ENCODE results near the gene ETV6. TPM values are rescaled to one million over a fixed set of nuclear protein-coding genes. Genes with fewer than 3 reads are reported as not detected.

ETV6 gene
- total RNA-seq, 1 donor from 2014 or later = 25.3 TPM

DNA sequence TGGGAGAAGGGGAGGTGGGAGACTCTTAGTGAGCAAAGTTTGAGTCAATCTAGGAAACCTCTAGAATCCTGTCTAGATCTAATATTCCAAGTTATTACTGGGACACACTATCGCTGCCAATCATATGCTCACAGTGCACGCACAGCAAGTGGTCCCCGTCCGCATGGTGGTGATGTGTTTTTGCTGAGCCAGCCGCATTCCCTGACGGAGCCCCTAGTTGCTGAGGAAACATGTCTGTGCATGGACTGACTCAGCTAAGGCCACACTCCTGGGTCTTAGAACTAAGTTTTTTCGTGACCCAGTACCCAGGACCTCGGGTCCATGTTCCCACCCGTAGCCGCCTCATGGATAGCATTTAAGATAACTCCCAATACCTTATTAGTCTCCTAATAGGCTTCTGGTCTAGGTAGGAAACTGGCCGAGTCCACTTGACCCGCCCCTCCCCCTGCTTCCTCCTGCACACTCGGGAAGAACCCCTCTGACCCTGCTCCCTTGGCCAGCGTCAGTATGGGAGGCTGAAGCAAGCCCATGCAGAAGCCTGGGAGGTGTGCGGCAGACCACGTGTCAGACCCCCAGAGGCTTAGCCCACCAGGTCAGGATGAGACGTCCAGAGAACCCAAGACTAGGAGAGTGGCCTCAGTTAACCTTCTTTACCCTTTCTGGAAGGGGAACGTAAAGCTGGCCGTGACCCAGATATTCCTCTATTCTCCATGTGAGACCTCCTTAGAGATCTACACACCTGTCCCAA is 200.5 kb downstream of the ETV6 start:
- no peak for DNase-seq (ENCODE audit: low spot score)

DNA sequence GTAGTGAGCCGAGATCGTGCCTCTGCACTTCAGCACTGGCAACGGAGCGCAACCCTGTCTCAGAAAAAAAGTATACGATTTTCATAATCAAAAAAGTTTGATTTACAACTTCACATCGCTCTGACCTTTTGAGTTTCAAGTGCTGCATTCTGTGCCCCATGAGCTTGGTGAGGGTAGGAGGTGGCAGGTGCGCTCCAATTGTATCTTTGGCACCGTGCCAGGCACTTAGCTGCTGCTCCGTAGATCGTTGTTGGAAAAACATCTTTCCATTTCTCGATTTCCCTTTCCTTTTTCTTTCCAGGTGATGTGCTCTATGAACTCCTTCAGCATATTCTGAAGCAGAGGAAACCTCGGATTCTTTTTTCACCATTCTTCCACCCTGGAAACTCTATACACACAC is 203.7 kb downstream of the ETV6 start:
- DNase-seq (ENCODE audit: low spot score) = no peak

DNA sequence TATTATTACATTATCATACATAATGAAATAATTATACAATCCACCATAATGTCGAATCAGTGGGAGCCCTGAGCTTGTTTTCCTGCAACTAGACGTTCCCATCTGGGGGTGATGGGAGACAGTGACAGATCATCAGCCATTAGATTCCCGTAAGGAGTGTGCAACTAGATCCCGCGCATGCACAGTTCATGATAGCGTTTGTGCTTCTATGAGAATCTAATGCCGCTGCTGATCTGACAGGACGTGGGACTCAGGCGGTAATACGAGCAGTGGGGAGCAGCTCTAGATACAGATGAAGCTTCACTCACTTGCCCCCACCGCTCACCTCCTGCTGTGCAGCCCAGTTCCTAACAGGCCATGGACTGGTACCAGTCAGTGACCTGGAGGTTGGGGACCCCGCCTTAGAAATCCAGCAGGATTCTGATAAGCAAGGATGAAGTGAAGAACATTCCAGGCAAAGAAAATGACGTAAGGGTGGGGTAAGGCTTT is 204.6 kb downstream of the ETV6 start:
- DNase-seq (ENCODE audit: low spot score) = no peak

DNA sequence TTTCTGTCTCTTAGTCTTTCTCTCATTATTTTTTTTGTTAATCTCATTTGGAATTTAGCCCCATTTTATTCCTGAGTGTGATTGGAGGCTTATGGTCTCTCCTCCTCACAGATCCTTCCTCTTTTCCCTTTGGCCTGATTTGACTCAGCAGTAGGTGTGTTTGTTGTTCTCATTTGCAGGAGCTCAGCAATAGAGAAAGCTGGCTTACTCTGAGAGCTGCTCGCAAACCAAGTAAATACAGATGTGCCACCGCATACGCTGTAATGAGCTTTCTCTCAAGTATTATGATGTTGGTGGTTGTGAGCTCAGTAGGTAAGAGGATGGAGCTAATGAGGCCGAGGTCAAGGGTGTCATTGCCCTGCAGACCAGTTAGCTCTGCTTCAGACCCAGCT is 206.5 kb downstream of the ETV6 start:
- DNase-seq (ENCODE audit: low spot score) = no peak

DNA sequence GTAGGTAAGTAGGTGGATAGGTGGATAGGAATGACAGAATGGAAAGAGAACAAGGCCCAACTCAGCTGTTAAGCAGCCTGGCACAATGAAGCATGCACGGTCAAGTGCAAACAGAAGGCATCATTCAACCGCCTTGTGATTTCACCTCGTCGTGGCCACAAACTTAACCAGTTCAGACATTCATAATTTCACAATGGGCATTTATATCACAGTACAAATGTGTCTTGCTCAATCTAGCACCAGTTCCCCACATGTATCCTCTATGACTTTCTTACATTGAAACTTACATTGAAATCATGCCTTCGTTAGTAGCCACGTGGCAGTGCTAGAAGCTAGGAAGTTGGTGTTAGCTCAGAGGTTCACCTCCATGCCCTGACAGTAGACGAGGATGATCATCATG is 207.5 kb downstream of the ETV6 start:
- DNase-seq (ENCODE audit: low spot score) = no peak

DNA sequence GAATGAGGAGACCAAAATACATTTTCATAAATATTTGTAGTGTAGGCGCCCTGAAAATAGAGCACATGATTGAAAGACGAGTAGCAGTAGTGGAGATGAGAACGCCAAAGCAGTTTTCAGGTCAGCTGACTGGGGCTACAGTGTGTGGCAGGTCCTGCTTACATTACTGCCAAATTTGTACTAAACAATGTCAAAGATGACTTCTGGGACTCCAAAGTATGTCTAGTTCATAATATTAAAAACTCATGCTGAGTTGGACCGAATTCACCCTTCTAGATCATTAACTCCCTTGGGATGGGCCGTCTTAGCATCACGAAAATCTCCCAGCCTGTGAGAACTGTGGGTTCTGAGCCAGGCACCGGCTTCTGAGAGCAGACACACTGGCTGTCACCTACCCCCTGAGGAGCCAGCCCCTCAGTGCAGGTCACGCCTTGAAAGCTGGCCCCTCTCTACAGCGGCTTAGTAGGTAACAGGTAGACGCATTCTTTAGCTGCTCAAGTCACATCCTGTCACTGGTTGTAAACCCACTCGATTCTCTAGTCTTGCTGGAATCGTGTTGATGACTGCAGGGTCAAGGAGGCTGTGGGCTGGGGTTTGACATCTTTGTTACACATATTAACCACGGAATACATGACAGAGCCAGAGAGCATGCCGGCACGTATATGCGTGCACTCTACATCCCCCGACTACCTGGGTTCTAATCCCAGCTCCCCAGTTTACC is 210.4 kb downstream of the ETV6 start:
- no peak for DNase-seq (ENCODE audit: low spot score)

DNA sequence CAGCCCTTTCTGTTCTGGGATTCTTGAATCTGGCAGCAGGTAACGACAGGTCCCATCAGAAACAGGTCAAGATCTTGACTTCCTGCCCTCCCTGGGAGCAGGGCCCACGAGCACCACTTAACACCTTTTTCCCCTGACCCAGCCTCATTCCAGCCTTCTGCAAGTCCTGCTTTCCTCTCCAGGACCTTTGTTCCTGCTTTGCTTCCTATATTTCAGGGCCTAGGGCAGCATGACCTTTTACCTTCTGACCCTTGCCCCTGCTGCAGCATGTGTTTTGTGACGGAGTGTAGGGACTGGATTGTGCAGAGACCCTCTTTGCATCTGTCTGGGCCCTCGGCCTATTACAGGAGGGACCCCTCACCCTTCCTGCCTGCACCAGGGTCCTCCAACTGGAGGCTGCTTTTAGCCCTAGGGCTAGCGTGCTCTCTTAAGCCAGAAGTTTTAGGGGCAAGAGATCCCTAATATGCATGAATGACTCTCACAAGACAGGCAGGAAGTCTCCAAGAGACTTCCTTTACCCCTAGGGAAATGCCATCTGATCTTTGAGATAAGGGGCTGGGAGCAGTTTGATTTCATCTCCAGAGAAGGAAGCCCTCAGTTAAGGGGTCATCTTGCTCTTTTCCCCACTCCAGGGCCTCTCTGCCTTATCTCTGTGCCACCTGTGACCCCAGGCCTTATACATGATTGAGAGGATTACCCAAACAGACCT is 211.8 kb downstream of the ETV6 start:
- no peak for DNase-seq (ENCODE audit: low spot score)

DNA sequence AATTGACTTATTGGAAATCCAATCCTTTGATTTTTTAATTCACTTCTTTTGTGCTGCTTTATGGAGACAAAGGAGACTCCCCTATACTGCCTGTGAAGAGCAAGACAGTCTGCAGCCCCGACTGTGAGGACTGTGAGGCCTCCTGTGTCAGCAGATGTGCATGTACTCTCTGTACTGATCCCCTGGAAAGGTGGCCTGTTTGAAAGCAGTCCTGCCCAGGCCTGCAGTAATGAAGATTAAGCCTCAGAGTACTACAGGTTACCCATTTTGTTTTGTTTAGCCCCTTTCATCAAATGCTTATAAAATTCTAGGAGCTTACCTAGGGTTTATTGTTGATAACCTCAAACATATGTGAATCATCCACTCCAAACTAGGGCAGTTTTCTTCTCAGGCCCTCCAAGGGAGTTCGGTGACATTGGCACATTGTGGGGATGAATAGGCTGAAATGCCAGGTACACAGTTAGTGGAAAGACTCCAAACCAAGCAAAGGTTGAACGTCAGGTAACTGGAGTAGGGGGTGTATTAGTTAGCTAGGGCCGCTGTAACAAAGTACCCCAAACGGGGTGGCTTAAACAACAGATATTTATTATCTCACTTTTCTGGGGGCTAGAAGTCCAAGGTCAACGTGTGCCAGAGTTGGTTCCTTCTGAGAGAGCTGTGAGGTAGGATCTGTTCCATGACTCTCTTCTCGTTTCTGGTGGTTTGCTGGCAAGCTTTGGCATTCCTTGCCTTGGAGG is 212.6 kb downstream of the ETV6 start:
- no peak for DNase-seq (ENCODE audit: low spot score)

DNA sequence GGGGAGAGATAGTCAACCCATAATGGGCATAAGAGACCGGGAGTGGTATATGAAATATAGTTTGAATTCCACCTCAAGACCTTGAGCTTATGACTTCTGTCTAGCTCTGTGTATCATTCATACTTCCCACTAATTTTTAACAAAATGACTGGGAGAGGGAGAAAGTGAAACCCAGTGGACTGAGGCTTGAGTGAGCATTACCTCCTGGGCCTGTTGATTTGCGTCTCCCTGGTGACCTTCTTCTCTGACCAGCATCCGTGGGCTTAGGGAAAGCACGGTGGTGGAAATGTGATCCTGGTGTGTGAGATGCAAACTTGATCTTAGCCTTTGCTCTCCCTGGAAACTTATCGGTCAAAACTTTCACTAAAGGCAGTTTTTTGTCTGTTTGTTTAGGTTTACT is 213.3 kb downstream of the ETV6 start:
- DNase-seq (ENCODE audit: low spot score) = peak; percentile 55

DNA sequence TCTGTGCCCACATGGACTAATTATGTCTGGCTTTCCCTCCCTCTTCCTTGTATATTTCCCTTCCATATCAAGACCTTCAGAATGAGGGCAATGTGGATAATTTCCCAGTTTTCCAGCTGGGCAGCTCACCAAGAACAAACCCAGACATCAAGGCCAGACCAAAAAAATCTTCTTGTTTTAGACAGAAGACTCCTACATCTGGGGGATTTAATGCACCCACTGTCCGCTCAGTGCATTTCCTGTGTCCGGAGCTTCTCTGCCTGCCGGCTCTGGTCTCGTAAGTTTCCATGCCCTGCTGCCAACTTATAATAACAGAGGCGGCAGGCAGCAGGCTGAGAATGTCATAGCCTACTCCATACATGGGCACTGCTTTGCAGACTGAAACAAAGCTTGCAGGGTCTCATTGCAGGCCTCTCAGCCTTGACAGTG is 214.0 kb downstream of the ETV6 start:
- DNase-seq (ENCODE audit: low spot score) = peak; percentile 84

DNA sequence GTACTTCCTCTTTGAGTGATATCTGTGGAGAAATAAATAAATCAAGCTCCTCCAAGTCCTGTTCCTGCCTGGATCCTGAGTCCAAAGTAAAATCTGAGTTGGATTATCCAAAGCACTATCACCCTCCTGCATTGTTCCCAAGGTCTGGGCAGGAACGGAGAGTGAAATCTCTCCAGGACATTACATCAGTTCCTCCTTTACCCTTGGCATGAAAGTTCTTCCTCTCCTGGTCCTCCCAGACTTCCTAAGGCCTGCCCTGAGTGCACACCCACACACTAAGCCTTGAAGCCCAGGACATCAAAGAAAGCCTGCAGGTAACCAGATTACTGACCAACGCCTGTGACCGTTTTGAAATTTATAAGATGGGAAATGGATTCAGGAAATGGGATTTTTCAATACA is 214.5 kb downstream of the ETV6 start:
- peak; percentile 48 for DNase-seq (ENCODE audit: low spot score)

DNA sequence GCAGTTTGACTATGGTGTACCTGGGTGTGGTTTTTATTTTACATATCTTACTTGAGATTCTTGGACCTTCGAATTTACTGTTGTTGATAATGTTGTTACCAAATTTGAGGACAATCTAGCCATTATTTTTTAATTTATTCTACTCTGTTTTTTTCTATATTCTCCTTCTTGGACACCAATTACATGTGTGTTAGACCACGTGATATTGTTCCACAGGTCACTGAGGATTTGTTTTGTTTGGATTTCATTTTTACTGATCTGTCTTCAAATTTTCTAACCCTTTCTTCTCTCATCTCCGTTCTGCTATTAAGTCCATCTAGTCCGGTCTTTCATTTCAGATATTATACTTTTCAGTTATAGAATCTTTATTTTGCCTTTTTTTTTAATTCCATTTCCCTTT is 216.3 kb downstream of the ETV6 start:
- DNase-seq (ENCODE audit: low spot score) = no peak

DNA sequence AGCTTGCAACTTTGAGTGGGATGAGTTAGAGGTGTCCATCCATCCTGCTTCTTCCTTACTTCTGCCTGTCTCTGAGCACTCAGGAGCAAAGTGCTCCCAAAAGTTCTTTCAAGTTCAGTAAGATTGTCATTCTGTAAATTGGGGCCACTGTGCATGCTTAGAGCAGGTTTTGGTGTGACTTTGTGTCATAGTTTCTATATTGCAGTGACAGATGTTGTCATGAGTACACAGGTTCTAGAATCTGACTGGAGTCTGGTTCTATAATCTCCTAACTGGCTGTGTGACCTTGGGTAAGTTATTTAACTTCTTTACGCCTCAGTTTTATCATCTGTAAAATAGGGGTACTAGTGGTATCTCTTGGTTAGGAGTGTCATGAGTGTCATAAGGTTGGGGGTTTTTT is 218.6 kb downstream of the ETV6 start:
- DNase-seq (ENCODE audit: low spot score) = no peak

DNA sequence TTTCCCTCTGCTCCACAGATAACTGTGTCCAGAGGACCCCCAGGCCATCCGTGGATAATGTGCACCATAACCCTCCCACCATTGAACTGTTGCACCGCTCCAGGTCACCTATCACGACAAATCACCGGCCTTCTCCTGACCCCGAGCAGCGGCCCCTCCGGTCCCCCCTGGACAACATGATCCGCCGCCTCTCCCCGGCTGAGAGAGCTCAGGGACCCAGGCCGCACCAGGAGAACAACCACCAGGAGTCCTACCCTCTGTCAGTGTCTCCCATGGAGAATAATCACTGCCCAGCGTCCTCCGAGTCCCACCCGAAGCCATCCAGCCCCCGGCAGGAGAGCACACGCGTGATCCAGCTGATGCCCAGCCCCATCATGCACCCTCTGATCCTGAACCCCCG is 219.9 kb downstream of the ETV6 start:
- no peak for DNase-seq (ENCODE audit: low spot score)

DNA sequence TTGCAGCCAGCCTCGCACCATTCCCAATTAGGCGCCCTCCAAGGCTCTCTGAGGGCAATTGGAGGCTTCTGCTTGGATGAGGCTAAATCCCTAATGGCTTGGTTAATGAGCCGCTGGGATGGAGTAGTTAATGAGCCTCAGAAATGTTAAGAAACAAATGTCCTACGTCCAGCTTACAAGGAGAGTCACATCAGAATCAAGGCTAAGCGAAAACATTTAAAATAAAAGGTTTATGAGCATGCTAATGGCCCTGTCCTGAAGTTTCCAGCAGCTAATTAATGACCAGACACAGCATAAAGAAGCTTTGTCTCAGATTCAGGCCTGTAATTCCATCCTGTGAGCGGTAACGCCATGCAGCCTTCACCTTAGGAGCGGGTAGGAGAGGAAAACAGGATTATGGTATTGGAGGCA is 220.6 kb downstream of the ETV6 start:
- DNase-seq (ENCODE audit: low spot score) = no peak

DNA sequence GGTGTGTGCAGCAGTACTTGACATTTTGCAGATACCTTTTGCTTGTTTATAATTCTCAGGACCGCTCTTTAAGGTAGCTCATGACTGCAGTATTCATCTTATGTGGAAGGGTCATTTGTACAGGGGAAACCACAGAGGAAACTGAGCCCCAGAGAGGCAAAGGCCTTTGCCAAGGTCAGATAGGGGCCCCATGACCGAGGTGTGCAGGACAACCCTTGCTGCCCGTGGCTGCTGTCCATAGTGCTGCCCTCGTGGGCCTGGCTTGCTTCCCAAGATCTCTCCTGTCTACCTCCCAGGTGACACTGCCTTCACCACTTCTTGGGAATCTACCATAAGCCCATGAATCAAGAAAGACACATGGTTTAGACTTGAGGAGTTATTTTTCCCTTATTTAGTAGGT is 222.6 kb downstream of the ETV6 start:
- no peak for DNase-seq (ENCODE audit: low spot score)

DNA sequence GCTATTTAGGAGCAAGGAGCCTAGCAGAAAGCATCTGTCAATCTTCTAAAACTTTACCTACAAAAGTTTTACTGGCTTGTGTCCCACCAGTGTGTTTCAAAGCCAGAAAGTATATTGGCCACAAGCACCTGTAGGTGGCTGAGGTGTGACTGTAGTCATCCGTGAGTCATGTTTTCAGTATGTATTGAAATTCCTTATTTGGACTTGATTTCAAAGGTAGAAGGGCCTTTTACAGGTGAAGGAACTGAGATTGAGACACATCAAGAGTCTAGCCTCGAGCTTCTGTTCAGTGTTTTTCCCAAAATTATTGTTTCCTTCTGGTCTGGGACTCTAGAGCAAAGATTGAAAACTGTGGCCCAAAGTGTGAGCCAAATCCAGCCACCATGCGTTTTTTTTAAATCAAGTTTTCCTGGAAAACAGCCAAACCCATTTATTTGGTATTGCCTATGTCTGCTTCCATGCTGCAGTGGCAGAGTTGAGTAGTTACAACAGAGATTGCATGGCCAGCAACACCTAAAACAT is 226.0 kb downstream of the ETV6 start:
- no peak for DNase-seq (ENCODE audit: low spot score)

DNA sequence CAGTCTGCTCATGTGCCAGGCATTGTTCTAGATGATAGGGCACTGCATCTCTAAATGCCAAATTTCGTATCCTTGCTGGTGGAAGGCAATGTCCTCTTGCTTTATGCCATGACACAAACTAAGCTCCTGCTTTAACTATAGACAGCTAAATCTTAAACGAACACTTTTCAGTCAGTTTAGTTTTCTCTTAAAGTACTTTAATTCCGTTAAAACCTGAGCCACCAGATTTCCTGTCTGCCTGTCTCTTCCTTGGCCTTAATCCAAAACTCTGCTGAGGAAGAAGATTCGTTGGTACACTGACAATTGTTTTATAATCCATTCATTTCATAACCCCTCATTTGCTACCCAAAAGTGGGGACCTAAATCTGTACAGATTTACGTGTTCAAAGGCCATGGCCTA is 226.8 kb downstream of the ETV6 start:
- DNase-seq (ENCODE audit: low spot score) = no peak

DNA sequence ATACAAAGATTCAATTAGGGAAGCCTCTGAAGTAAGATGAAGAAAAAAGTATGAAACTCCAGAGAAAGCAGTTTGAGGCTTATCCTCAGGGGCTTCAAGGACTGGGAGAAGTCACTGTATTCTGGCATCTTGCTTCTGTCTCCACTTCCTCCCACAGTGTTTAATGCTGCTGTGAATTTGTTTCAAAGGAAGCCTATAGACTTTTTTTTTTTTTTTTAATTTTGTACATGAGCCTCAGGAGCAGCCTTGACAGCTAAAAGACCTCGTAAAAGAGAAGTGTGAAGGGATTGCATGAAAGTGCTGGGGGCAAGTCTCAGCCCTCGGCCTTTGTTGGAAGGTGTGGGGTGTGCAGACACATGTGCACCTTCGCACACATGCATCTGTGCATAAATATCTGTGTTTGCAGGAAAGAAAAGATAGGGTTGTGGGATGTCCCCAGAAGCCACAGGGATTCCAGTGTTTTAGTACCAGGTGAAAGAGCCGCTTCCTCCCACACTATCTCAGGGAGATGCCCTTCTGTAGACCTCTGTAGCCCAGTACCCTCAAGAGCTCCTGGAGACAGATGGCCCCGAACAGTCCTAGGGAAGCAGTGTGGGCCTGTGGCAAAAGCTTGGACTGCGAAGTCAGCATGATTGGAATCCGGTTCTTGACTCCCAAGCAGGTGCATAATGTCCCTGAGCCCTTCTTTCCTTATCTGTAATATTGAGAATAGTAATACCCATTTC is 227.8 kb downstream of the ETV6 start:
- DNase-seq (ENCODE audit: low spot score) = no peak

DNA sequence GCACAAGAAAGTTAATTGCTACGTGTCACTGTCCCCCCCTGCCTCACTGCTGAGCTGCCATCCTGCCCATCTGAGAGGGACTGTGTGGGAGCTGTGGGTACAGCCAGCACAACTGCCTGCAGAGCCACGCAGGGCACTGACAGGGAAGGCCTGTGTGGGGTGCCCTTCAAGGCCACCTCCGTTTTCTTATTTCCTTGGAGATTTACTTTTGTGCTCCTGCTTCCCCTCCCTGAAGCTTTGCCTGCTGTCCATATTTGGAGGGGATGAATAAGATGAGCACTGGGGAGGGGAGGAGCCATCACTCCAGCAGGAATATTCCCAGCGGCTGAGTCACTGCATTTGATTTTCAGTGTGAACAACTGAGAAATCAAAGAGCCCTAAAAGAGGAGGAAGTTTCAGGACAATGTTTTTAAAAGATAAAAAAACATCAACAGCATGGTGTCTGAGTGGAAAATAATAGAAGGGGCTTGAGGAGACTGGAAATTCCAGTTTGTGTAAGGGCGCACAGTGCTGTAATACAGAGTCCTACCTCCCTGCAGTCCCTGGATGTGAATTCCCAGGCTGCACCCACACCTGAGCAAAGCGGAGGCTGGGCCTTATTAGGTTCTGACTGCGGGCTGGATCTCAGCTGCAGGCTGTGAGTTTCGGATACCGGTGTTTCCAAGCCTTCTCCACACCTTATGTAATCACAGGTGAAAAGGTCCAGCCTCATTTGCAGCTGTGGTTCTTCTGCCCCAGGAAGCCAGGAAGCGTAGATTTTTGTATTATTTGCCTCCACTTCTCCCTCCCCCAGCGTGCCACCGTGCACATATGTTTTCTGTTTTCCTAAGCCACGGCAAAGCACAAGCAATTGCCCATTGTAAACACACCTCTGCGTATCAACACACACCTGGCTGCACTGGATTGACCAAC is 228.7 kb downstream of the ETV6 start:
- DNase-seq (ENCODE audit: low spot score) = peak; percentile 88

All from umbilical cord (tissue), 2 donors.